ENCODE data around the gene IL6ST. TPM values are rescaled to one million over a fixed set of nuclear protein-coding genes. Genes with fewer than 3 reads are reported as not detected.
A peak's percentile ranks its signal among the peaks of the same experiment; 100 is the strongest.
"Not testable (repeated sequence)": the region's sequence is repeated elsewhere in the genome, so short reads cannot be mapped to it uniquely, and the experiment has no call there.

Gene IL6ST
- total RNA-seq, 3 donors from 2014 or later: 573 to 722 (median 615) TPM

- TF ChIP-seq POLR2A (IDR thresholded peaks at IDR 0.05): no peak
- no peak for TF ChIP-seq CTCF (IDR thresholded peaks at IDR 0.05)
- no peak for TF ChIP-seq POLR2AphosphoS5 (IDR thresholded peaks at IDR 0.05)
- peak overlapping the region in 2 of 3 donors; percentile 7 to 43 for H3K4me3 ChIP-seq
- intact Hi-C loops (cut with DNase I; ENCODE audit: low total_unique reads): no loop called here
- peak overlapping the region in 1 of 2 donors; percentile 26 for H3K27ac ChIP-seq
- no peak for DNase-seq (ENCODE audit: low spot score in 2 of 2)
- no peaks in the 10 kb centered on the region for H3K9me3 ChIP-seq
- H3K4me1 ChIP-seq: peaks cover 0 to 7% of the 10 kb centered on the region in 2 donors
- H3K36me3 ChIP-seq: no peaks in the 10 kb centered on the region
- no peaks in the 10 kb centered on the region for H3K27me3 ChIP-seq
Measured at GRCh38 chr5:55989860-55990259, 4.9 kb downstream of the IL6ST start.

- Histone ChIP-seq H3K27ac (no peak overlapping the region), H3K27me3 (no peaks in the 10 kb centered on the region), H3K36me3 (no peaks in the 10 kb centered on the region), H3K4me3 (peak overlapping the region in 1 of 3 donors; percentile 43), H3K4me1 (peaks cover 0 to 13% of the 10 kb centered on the region in 2 donors), H3K9me3 (no peaks in the 10 kb centered on the region)
- DNase-seq (ENCODE audit: low spot score in 2 of 2): no peak
- no peak for TF ChIP-seq POLR2AphosphoS5 (IDR thresholded peaks at IDR 0.05)
- TF ChIP-seq POLR2A (IDR thresholded peaks at IDR 0.05): no peak
- TF ChIP-seq CTCF (IDR thresholded peaks at IDR 0.05): no peak
- intact Hi-C loops (cut with DNase I; ENCODE audit: low total_unique reads): no loop called here
Measured at GRCh38 chr5:55988979-55989638, 5.7 kb downstream of the IL6ST start.

GRCh38 chr5:55988428-55988827 is 6.3 kb downstream of the IL6ST start:
- peaks cover 0 to 14% of the 10 kb centered on the region in 2 donors for H3K4me1 ChIP-seq
- intact Hi-C loops (cut with DNase I; ENCODE audit: low total_unique reads); H3K27ac ChIP-seq; H3K27me3 ChIP-seq; DNase-seq (ENCODE audit: low spot score in 2 of 2); H3K4me3 ChIP-seq; H3K9me3 ChIP-seq; H3K36me3 ChIP-seq: not testable (repeated sequence)

GRCh38 chr5:55986931-55987330 is 7.8 kb downstream of the IL6ST start:
- intact Hi-C loops (cut with DNase I; ENCODE audit: low total_unique reads): no loop called here
- Histone ChIP-seq H3K36me3 (peaks cover 2% of the 10 kb centered on the region), H3K27ac (no peak overlapping the region), H3K4me1 (peaks cover 0 to 14% of the 10 kb centered on the region in 2 donors), H3K4me3 (no peak overlapping the region), H3K27me3 (no peaks in the 10 kb centered on the region), H3K9me3 (no peaks in the 10 kb centered on the region)
- DNase-seq (ENCODE audit: low spot score in 2 of 2): no peak
- TF ChIP-seq POLR2AphosphoS5 (IDR thresholded peaks at IDR 0.05) (no peak), POLR2A (IDR thresholded peaks at IDR 0.05) (no peak), CTCF (IDR thresholded peaks at IDR 0.05) (no peak)

GRCh38 chr5:55985181-55985580 is 9.6 kb downstream of the IL6ST start:
- no peaks in the 10 kb centered on the region for H3K27me3 ChIP-seq
- H3K27ac ChIP-seq: no peak overlapping the region
- intact Hi-C loops (cut with DNase I; ENCODE audit: low total_unique reads): no loop called here
- H3K36me3 ChIP-seq: peaks cover 2% of the 10 kb centered on the region
- no peak overlapping the region for H3K4me3 ChIP-seq
- no peak for DNase-seq (ENCODE audit: low spot score in 2 of 2)
- TF ChIP-seq POLR2A (IDR thresholded peaks at IDR 0.05) (no peak), CTCF (IDR thresholded peaks at IDR 0.05) (no peak), POLR2AphosphoS5 (IDR thresholded peaks at IDR 0.05) (no peak)
- H3K9me3 ChIP-seq: no peaks in the 10 kb centered on the region
- peaks cover 0 to 9% of the 10 kb centered on the region in 2 donors for H3K4me1 ChIP-seq

All from breast epithelium (tissue), 4 donors.